GM10847 (cell line): ENCODE measurements around the gene TMEM119.

Experiments used
- POLR2A ChIP-seq: IDR thresholded peaks from 2 replicates; pipeline ENCODE4 v1.6.1; 2011; ENCODE audit not compliant: insufficient read length; ENCODE audit errors: extremely low read depth

The TMEM119 gene

DNA sequence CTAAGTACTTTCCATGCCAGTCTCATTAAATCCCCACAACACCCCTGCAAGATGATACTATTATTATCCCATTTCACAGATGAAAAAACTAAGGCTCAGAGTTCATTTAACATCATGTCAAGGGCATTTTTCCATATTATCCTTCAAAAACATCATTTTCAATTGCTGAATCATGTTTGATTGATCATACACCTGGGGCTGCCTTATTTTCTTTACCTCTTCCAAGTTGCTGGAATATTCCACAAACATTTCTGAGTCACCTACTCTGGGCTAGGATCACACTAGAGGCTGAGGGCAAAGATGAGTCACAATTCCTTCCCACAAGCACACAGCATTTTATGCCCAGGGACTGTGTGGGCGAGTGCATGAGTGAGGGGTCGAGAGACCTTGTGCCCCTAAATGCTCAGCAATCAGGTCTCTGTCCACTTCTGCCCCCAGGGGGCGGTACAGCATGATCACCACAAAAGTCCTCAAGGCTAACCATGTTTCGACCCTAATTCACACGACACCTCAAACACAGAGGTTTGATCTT is 14.1 kb upstream of the TMEM119 start:
- TF ChIP-seq POLR2A: no peak

GRCh38 chr12:108610856-108611605 is 13.1 kb upstream of the TMEM119 start:
- no peak for TF ChIP-seq POLR2A

DNA sequence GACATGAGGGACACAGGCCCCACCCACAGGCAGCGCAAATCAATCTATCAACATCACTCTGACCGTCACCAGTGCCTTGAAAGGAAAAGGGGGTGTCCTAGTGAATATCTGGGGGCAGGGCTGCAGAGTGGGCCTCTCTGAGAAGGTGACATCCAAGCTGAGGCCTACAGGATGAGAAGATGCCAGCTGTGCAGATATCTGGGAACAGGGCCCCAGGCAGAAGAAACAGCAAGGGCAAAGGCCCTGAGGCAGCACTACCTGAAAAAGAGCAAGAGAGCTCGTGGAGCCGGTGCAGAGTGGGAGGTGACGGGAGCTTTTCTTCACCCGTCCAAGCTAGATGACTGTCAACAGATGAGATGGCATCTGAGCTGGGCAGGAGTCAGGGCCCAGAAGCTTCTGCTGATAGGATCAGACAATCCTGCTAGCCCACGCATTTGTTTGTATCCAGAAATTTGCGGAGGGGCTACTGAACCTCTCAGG is 12.5 kb upstream of the TMEM119 start:
- no peak for TF ChIP-seq POLR2A

DNA sequence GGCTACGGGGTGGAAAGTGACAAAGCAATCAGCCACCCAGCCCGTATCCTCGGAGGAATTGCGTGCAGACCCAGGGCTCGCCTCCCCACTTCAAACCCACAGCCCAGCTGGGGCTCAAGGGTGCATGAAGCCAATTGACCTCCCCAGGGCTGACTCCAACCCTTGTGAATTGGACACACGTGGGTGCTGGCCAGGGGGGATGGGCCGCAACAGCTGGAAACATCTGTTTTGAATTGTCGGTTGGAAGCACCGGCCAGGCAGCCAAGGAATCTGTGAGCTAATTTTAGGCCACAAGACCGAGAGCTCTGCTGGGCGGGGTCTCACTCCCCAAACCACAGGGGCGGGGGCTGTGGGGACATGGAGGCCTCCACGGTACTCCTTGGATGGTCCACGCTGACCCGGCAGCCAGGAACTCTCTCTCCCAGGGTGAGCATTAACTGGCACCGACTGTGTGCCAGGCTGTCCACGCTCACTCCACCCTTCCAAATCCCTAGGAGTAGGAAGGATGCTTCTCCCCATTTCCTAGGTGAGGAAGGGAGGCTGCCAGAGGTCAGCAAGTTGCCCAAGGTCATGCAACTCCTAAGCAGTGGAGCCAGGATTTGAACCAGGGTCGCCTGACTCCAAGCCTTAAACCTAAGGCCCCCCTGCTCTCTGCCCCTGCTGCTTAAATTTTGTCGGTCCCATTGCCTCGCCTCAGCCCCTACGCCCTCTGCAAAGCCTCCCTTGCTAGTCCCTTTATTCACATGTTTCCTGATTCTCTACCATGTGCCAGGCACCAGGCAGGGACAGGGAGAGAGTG is 11.9 kb upstream of the TMEM119 start:
- no peak for TF ChIP-seq POLR2A

GRCh38 chr12:108608616-108609015 is 10.7 kb upstream of the TMEM119 start:
- no peak for TF ChIP-seq POLR2A

DNA sequence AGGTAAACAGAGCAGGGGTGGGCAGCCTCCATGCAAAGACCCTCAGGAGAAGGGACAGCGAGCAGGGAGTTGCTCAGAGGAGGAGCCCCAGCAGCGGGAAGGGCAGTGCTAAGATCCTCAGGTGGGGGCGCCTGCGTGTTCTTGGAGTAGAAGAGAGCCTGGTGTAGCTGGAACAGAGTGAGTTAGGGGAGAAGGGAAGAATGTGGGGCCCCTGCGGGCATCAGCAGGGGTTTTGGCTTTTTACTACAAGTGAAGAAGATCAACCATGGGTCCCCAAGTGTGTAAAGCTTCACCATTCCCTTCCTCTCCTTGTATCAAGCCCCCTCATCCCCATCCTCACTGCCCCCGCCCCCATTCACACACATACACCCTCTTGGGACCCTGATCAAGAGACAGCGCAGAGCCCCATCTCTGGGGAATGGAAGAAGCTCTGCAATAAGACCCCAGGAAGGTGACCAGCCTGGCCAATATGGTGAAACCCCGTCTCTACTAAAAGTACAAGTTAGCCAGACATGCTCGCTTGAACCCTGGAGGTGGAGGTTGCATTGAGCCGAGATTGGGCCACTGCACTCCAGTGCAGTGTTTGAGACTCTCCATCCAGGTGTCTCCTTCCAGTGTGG is 10.2 kb upstream of the TMEM119 start:
- TF ChIP-seq POLR2A: no peak

- TF ChIP-seq POLR2A: no peak
These were observed 8.6 kb upstream of the TMEM119 start for GRCh38 chr12:108606492-108606891.

DNA sequence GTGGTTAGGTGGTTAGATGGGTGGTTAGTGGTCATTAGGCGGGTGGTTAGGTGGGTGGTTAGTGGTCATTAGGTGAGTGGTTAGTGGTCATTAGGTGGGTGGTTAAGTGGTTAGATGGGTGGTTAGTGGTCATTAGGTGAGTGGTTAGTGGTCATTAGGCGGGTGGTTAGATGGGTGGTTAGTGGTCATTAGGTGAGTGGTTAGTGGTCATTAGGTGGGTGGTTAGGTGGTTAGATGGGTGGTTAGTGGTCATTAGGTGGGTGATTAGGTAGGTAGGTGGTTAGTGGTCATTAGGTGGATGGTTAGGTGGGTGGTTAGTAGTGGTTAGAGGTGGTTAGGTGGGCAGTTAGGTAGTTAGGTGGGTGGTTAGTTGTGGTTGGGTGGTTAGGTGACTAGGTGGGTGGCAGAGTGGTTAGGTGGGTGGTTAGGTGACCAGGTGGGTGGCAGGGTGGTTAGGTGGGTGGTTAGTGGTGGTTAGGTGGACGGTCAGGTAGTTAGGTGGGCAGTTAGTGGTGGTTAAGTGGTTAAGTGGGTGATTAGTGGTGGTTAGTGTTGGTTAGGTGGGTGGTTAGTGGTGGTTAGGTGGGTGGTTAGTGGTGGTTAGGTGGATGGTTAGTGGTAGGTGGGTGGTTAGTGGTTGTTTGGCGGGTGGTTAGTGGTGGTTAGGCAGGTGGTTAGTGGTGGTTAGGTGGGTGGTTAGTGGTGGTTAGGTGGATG is 8.0 kb upstream of the TMEM119 start:
- no peak for TF ChIP-seq POLR2A

DNA sequence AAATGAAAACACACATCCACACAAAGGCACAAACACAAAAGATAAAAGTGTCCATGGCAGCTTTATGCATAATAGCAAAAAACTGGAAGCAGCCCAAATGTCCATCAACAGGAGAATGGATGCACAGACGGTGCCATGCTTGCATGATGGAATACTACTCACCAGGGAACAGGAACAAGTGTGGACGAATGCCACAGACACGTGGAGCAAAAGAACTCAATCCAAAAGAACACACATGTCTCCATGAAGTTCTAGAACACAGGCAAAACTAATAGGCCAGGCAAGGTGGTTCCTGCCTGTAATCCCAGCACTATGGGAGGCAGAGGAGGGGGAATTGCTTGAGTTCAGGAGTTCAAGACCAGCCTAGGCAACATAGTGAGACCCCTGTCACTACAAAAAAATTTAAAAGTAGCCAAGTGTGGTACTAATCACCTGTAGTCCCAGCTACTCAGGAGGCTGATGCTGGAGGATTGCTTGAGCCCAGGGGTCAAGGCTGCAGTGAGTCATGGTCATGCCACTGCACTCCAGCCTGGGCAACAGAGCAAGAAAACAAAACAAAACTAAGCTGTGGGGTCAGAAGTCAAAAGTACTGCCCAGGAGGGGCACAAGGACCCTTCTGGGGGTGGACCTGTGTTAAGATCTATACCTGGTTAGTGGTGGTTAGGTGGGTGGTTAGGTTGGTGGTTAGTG is 7.3 kb upstream of the TMEM119 start:
- no peak for TF ChIP-seq POLR2A

GRCh38 chr12:108604208-108604941 is 6.5 kb upstream of the TMEM119 start:
- no peak for TF ChIP-seq POLR2A

DNA sequence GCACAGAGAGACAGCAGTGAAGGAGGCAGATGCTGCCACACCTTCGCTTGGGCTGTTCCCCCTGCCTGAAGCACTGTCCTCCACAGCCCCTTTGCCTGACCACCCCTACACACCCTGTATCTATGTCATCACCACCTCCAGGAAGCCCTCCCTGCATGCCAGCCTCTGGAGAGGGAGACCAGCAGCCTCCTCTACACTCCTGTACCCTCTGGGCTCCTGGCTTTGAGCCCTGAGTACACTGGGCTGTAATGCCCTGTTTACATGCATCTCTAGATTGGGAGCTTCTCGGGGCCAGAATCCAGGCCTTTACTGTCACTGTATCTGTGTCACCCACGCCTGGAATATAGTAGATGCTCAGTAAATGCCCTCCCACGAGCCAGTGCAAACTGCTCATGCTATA is 5.9 kb upstream of the TMEM119 start:
- TF ChIP-seq POLR2A: no peak

DNA sequence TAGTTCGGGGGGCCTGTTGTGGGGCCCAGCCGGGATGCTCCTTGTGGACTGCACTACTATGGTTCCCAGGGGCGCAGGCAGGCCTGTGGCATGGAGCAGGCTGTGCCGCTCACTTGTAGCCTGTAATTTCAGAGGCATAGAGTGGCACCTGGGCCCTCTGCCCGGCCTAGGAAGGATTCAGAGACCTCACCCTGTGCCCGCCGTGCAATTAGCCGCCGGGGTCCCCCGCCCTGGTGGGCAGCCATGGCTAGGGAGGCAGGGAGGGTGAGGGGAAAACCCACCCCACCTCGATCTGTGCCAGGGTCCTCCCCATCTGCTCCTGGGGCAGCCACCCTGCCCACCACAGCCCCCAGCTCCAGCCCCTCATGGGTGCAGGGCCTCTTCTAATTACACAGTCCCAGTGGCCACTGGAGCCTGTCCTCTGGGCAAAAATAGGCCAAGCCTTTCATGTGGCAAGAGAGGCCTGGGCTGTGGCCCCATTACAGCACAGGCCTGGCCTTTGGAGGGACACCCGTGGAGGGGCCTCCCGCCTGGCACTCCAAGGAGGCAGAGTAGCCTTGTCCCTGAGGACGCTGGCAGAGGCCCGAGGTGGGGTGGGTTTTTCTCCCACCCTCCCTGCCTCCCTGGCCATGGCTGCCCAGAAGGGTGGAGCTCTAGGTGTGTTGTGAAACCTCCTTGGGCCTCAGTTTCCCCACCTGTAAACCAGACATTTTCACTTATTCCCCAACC is 5.3 kb upstream of the TMEM119 start:
- TF ChIP-seq POLR2A: no peak

GRCh38 chr12:108602209-108602705 is 4.4 kb upstream of the TMEM119 start:
- TF ChIP-seq POLR2A: no peak
